ENCODE results near the gene SLC6A9.

The SLC6A9 gene

GRCh38 chr1:43969746-43970466, 61.4 kb downstream of the SLC6A9 start, which contains the start of gene DPH2:
Gene DPH2, plus strand, starts transcription at chr1:43970010. Its CDS starts 166 bp downstream, at chr1:43970176.
- DNase-seq (ENCODE audit: low spot score), result peak; percentile 98

- no peak for DNase-seq (ENCODE audit: low spot score)
Measured at GRCh38 chr1:43969416-43969745, 61.9 kb downstream of the SLC6A9 start.

DNA sequence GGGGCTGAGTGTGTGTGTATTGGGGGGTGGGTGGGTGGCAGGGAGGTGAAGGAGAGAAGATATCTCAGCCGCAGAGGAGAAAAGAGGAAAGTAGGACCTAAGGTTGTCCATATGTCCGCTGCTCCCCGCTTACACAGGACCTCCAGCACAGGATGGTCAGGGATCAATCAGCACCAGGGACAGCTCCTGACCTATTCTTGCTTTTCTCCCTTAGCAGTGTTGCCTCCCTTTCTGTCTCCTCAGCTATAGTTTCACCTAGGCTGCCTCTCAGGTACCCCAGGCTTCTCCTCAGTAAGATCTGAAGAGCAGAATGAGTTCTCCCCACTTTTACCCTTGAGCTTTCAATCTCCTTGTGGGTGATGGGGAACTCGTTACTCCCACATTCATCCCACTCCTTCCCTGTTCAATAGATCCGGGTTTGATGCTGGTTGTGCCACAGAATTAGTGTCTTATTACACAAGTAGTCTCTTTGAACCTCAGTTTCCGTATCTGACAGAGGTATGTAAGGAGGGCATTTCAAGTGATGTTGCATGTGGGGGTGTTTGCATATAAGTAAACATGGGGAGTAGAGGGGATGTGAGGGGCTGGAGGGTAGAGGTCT, 62.8 kb downstream of the SLC6A9 start:
- no peak for DNase-seq (ENCODE audit: low spot score)

GRCh38 chr1:43965316-43965715, 65.9 kb downstream of the SLC6A9 start:
- no peak for DNase-seq (ENCODE audit: low spot score)

- no peak for DNase-seq (ENCODE audit: low spot score)
Measured at GRCh38 chr1:43963890-43964289, 67.4 kb downstream of the SLC6A9 start.

DNA sequence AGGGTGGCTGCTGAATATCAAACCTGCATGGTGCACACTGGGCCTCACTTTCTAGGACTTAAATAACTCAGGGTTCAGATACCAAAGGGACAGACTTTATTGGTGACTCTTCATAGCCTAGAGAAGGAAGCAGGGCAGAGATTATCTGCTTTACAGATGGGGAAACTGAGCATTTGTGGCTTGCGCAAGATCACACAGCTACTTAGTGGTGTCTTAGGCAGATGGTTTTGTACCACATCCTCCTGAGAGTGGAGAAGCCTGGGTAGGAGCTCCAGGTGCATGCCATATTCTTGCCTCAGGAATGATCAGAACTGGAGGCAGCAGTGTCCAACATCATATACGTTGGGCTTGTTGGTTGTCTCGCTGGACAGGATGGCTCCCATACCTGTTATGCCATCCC, 68.3 kb downstream of the SLC6A9 start:
- DNase-seq (ENCODE audit: low spot score), result no peak

GRCh38 chr1:43962324-43962723, 68.9 kb downstream of the SLC6A9 start:
- DNase-seq (ENCODE audit: low spot score), result no peak

DNA sequence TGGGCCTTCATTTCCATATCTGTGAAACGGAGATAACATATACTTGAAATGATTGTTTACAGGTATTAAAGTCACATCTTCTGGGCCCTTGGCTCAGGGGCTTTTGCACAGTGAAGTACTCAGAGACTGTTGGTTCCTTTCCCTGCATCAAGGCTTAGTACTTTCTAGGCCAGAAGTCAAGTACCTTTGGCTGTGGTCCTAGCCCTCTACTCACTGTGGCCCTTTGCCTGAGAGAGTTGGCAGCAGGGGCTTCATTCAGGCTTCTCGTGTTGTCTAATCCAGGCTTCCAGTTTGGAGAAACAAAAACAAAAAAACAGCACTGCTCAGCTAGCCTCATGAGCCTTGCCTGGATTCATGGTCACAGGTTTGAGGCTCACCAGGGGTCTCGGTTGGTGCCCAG, 69.6 kb downstream of the SLC6A9 start:
- no peak for DNase-seq (ENCODE audit: low spot score)

GRCh38 chr1:43960798-43961197, 70.5 kb downstream of the SLC6A9 start:
- no peak for DNase-seq (ENCODE audit: low spot score)

DNA sequence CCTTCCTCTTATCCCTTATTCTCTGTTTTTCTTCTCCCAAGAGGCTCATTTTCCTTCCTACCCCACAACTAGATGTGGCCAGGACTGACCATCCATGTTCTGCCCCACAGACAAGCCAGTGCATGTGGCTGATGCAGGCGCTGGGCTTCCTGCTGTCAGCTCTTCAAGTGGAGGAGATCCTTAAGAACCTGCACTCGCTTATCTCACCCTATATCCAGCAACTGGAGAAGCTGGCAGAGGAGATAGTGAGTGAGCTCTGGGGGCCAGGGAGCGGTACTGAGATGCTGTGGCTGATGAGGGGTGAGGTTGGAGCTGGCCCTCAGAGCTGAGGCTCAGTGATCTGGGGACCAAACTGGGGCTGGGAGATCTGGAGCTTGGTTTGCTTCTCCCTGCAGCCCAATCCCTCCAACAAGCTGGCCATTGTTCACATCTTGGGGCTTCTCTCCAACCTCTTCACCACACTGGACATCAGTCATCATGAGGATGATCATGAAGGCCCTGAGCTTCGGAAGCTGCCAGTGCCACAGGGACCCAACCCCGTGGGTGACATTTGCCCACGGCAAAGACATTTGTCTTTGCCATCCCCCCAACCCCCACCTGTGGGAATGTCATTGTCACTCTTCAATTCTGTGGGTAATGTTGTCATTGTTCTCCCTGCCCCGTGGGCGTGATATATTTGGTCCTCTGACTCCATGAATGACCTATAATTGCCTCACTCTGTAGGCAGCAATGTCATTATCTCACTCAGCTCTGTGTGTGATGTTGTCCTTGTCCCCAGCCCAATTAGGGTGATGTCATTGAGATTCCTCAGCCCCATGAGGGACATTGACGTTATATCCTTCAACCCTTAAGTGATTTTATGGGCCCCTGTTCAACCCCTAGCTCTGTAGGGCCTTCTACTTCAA, 72.7 kb downstream of the SLC6A9 start:
- no peak for DNase-seq (ENCODE audit: low spot score)

- DNase-seq (ENCODE audit: low spot score), result no peak
Measured at GRCh38 chr1:43957407-43958040, 73.7 kb downstream of the SLC6A9 start.

- DNase-seq (ENCODE audit: low spot score), result no peak
Measured at GRCh38 chr1:43956234-43956633, 75.0 kb downstream of the SLC6A9 start.

DNA sequence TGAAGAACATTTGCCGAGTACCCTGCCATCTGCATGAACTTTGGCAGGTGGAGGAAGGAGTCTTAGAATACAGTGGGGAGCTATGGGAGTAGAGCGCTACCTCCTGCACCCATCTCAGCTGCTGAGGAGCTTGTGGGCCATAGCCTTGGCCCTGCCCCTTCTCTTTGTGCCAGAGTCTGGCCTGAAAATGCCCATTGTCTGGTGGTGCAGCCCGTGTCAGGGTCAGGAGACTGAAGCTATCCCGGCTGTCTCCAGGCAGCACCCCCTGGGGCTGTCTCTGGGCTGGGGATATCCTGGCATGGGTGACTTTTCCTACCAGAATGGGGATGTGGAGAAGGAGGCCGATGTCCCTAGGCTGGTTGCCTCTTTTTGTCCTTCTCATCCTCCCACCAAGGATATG, 77.2 kb downstream of the SLC6A9 start:
- DNase-seq (ENCODE audit: low spot score), result no peak

- no peak for DNase-seq (ENCODE audit: low spot score)
Measured at GRCh38 chr1:43953361-43953760, 77.9 kb downstream of the SLC6A9 start.

- no peak for DNase-seq (ENCODE audit: low spot score)
Measured at GRCh38 chr1:43952731-43953346, 78.4 kb downstream of the SLC6A9 start.

DNA sequence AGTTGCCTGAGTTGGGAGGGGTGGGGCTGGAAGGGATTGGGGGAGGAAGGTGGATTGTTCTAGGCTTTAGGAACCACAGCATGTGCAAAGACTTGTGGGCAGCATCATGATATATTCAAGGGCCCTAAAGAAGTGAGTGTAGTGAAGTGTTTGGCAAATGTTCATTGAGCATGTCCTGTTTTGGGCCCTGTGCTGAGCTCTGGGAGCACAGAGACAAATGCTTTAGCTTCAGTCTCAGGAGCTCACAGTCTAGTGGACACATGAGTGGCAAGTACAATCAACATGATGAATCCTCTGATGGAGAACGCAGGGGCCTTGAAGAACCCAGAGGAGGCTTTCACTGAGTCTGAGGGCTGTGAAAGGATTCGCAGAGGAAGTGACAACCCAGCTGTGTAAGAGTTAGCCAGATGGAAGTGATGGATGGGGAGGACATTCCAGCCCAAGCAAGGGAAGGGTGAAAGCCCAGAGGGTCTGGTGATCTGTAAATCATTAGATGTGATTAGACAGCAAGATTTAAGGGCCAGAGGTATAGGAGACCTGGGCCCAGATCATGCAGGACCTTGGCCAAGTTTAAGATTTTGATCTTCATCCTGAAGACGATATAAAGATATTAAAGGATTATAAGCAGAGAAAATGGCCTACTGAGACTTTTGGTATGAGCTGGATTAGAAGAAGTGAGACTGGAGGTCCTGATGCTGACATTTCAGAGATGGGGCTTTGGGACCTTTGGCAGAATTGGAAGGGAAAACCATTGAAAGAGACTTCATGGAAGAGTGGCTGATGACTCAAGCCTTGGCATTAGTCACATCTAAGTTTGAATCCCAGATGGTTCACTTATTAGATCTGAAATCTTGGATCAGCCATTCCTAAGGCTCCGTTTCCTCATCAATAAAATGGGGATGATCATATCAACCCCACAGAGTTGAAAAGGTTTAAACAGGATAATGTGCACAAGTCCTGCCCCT, 80.0 kb downstream of the SLC6A9 start:
- no peak for DNase-seq (ENCODE audit: low spot score)

DNA sequence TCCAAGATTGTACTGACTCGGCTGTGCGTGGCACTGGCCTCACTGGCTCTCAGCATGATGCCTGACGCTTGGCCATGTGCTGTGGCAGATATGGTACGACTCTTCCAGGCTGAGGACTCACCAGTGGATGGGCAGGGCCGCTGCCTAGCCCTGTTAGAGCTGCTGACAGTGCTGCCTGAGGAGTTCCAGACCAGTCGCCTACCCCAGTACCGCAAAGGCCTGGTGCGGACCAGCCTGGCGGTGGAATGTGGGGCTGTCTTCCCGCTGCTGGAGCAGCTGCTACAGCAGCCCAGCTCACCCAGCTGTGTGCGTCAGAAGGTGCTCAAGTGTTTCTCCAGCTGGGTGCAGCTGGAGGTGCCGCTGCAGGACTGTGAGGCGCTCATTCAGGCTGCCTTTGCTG, 81.6 kb downstream of the SLC6A9 start:
- DNase-seq (ENCODE audit: low spot score), result no peak

DNA sequence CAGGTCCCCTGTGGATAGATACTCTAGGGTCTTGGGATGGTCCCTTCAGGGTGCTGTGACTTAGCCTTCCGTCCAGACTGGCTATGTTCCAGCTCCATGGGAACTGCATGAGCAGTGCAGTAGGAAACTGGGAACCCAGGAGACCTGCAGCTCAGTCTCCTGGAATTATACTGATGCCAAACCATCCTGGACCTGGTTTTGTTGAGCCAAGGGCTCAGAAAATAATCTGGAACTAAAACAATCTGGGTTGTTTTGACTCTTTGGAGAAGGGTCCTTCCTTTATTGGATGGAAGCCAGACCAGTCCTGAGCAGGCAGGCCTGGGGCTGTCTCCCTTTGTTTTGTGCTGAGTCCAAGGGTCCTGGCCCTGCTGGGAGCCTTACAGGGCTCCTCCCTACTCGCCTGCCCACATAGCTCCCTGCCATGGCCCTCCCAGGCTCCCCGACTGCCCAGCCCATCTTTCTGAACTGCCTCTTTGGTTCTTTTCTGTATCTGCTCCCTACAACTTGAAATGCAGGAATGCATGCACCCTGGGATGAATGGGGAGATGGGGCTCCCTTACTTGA, 83.3 kb downstream of the SLC6A9 start:
- DNase-seq (ENCODE audit: low spot score), result no peak

DNA sequence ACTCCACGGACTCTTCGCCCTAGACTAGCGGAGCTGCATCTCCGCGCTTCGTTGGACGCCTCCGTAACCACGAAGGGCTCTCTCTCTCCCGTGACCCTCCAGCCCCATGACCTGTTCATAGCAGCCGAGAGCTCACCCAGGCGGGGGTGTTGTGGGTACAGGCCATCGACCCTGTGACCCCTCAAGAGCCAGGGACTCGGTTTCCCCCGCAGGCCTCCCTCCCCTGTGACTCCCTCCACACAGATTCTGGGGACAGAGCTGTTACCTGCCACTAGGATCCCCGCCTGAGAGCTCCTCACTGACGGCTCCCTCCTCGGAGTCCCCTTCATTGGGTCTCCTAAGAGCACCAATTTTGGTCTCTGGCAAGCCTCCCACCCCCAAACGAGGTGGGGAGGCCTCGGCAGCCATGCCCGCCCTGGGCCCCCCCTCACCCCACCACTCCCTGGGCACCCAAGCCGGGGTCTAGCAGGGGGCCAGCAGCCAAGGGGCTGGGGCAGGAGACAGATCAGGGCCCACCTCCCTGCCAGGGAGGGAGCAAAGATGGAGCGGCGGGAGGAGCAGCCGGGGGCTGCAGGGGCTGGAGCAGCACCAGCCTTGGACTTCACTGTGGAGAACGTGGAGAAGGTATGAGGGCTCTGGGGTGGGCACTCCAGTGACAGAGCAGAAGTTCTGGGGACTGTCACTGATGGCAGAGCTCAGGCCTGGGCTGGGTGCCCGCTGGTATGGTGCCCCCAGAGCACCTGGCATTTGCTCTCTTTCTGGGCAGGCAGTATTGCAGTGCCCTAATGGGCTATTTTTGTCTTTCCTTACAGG, 84.0 kb downstream of the SLC6A9 start:
- no peak for DNase-seq (ENCODE audit: low spot score)
